CD4-positive, alpha-beta T cell treated with Interleukin-15 for 4 hours (primary cell): ENCODE measurements around the gene TBC1D2.
"Not testable (repeated sequence)": the region's sequence is repeated elsewhere in the genome, so short reads cannot be mapped to it uniquely, and the experiment has no call there.

Experiments
- DNase-seq: peaks from one replicate; pipeline ENCODE4 v3.0.0-alpha.2; 2020; ENCODE audit warnings: low spot score

Gene TBC1D2, protein sequence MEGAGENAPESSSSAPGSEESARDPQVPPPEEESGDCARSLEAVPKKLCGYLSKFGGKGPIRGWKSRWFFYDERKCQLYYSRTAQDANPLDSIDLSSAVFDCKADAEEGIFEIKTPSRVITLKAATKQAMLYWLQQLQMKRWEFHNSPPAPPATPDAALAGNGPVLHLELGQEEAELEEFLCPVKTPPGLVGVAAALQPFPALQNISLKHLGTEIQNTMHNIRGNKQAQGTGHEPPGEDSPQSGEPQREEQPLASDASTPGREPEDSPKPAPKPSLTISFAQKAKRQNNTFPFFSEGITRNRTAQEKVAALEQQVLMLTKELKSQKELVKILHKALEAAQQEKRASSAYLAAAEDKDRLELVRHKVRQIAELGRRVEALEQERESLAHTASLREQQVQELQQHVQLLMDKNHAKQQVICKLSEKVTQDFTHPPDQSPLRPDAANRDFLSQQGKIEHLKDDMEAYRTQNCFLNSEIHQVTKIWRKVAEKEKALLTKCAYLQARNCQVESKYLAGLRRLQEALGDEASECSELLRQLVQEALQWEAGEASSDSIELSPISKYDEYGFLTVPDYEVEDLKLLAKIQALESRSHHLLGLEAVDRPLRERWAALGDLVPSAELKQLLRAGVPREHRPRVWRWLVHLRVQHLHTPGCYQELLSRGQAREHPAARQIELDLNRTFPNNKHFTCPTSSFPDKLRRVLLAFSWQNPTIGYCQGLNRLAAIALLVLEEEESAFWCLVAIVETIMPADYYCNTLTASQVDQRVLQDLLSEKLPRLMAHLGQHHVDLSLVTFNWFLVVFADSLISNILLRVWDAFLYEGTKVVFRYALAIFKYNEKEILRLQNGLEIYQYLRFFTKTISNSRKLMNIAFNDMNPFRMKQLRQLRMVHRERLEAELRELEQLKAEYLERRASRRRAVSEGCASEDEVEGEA

GRCh38 chr9:98255578-98256296, at the start of gene TBC1D2:
Gene TBC1D2 (minus strand): TSS chr9:98255649. CDS start chr9:98255541, 108 bp downstream.
- DNase-seq = peak; percentile 98

- no peak for DNase-seq
These were observed 48.9 kb upstream of the TBC1D2 start for GRCh38 chr9:98304381-98304780.

- no peak for DNase-seq
These were observed 48.2 kb upstream of the TBC1D2 start for GRCh38 chr9:98303633-98304125.

- no peak for DNase-seq
These were observed 47.6 kb upstream of the TBC1D2 start for GRCh38 chr9:98302938-98303632.

GRCh38 chr9:98302150-98302549, 46.7 kb upstream of the TBC1D2 start:
- no peak for DNase-seq

DNA sequence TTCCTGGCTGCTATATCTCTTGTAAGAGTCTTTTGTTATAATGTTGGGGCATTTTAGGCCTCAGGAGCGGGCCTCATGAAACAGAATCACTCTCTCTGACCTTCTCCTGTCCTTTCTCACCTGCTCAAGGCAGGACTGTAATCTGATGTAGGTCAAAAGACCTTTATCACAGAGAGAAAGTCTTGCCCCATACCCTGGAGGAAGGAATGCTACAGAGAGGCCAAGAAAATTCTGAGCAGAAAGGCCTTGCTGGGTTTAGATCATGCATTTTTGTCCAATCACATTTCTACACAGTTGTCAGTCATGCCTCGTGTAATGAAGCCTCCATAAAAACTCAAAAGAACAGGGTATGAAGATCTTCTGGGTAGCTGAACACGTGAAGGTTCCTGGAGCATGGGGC, 45.2 kb upstream of the TBC1D2 start:
- no peak for DNase-seq

DNA sequence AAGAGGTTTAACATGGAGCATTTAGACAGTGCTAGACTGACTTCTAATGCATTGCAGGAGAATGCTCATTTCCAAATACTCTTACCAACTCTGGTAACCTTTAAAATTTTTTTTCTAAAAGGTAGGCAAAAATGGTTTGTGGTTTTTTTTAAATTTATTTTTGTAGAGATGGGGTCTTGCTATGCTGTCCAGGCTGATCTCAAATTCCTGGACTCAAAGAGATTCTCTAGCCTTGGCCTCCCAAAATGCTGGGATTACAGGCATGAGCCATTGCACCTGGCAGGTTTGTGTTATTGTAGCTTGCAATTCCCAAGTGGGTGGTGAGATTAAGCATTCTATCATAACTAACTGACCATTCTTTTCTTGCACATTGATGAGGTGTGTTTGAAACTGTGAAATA, 43.0 kb upstream of the TBC1D2 start:
- no peak for DNase-seq

GRCh38 chr9:98295824-98296223, 40.4 kb upstream of the TBC1D2 start:
- DNase-seq = no peak

GRCh38 chr9:98291820-98292219, 36.4 kb upstream of the TBC1D2 start:
- no peak for DNase-seq

GRCh38 chr9:98290411-98290810, 35.0 kb upstream of the TBC1D2 start:
- DNase-seq = no peak

DNA sequence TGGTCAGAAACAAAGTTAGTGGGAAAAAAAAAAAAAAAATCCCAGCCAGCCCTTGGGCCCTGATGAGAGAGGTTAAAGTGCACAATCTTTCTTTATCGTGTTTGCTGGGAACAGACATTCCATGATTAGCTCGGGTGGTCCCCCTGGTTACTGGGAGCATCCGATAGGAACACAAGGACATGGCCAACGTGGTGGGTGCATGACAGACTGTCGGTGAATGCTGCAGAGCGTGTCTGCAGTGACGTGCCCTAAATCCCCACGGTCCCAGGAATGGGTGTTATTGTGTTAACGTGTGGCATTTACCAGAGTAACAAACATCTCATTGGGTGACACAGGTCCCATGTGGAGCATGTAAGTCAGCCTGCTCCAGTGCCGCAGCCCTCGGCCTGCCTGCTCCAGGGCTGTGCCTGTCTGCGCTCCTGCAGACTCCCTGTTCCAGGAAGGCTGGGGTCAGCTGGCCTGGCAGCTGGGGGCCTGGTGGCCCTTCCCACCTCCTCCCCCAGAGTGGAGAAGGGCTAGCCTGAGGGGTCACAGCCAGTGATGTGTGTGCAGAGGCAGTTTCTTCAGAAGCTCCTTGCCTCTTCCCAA, 34.3 kb upstream of the TBC1D2 start:
- DNase-seq = no peak

- DNase-seq = no peak
These were observed 33.4 kb upstream of the TBC1D2 start for GRCh38 chr9:98288881-98289280.

DNA sequence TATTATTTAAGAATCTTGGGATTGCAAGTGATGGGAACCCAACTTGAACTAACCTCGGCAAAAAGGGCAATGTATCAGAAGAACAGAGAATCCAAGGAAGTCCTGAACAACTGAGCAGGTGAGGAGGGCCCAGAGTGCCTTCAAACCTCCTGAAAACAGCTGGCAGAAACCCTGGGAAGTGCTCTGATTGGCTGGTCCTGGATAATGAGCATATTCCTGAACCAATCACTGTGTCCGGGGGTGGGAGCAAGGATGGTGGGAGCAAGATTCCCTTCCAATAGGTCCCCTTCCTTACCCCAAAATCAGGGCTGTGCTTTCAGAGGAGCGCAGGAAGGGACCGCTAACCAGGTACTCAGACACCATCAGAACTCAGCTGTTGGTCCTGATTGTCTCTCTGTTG, 31.9 kb upstream of the TBC1D2 start:
- no peak for DNase-seq

DNA sequence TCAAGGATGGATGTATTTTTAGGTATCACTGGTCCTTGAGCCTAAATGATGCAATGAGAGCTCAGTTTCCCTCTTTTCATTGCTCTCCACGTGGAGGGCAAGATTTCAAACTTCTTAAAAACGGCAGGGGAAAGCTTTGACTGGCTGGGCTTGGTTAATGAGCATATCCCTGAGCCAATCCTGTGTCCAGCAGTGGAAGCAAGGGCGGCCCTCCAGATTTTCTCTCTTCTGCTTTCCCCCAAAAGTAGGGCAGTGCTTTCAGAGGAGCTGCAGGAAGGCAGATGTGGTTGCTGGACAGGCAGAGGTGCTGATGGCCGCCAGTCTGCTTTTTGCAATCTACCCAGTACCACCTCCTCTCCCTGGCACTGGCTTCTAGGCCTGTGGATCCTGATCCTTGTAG, 30.0 kb upstream of the TBC1D2 start:
- DNase-seq = no peak

- DNase-seq = no peak
These were observed 29.3 kb upstream of the TBC1D2 start for GRCh38 chr9:98284754-98285153.

GRCh38 chr9:98283143-98283542, 27.7 kb upstream of the TBC1D2 start:
- DNase-seq = not testable (repeated sequence)

GRCh38 chr9:98281281-98281680, 25.8 kb upstream of the TBC1D2 start:
- no peak for DNase-seq

- DNase-seq = no peak
These were observed 25.1 kb upstream of the TBC1D2 start for GRCh38 chr9:98280574-98280973.

DNA sequence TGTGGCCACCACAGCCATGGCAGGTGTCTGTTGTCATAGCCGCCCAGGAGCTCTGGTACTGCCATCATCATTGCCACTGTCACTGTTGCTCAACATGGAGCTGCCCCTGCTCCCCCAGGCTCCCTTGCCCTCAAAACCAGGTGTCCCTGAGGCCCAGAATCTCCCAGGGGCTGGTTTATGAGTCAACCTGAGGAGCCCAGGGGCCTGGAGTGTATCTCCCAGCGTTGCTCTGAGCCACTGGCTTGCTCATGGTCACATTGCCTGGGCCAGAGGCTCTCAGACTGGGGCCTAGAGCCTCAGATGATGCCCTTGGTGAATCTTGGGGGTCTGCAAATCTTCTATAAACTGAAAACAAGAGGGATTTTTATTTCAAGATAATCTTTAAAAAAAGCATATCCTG, 24.7 kb upstream of the TBC1D2 start:
- no peak for DNase-seq

GRCh38 chr9:98276907-98277469, 21.5 kb upstream of the TBC1D2 start:
- DNase-seq = no peak

GRCh38 chr9:98275159-98275558, 19.7 kb upstream of the TBC1D2 start:
- DNase-seq = no peak
